HFF-Myc (cell line): ENCODE results near the gene LYZL1.
"Not testable (repeated sequence)": the region's sequence is repeated elsewhere in the genome, so short reads cannot be mapped to it uniquely, and the experiment has no call there.

Source experiments
- DNase-seq: peaks from one replicate; pipeline ENCODE4 v3.0.0-alpha.2; 2011; ENCODE audit warnings: low read depth; ENCODE audit errors: extremely low read depth
- H3K4me3 ChIP-seq: replicated peaks from 2 replicates; pipeline ENCODE4 v1.5.1; 2011; ENCODE audit warnings: low read depth, mild to moderate bottlenecking, control low read depth, low read length
- TF ChIP-seq, protein P1 (sequence below): IDR thresholded peaks from 2 replicates; pipeline ENCODE4 v1.5.1; 2012; ENCODE audit warnings: mild to moderate bottlenecking, low read depth, low read length, control low read depth; ENCODE audit errors: missing control alignments

LYZL1 gene

DNA sequence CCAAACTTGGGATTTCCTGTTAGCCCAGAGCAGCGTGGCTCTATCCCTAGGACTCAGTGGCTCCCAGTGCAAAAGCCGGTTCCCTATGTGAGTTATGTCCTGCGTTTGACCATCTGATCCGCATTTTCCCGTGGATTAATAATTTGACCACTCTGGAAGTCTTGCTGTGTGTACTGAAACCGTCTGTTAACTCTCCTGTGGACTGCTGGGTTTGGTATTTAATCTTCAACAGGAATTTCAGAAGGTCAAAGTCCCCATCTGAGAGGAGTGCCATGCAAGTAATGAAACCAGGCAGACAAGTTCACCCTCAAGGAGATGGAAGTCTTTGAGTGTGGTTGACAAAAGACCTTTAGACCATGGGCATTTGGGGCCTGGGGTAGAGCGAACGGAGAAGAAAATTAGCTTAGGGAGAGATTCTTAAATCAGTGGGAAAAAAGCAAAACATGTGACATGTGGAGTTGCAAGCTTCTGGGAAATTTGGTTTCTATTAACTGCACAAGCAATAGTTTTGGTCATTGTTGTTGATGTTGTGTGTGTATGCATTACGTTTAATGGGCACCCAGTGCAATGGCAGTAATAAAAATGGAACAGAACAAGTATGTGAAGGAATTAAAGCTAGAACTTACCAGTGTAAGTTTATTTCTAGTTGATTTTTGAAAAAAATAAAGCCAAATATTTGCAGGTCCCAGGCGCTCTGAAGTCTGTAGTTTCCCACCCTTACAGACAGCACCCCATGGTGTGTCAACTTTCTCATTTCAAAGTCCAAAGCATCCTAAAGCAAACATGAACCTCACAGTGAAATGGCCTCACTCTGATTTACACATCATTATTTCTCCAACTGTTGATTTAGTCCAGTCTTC is 38.2 kb downstream of the LYZL1 start:
- no peak for DNase-seq
- TF ChIP-seq, protein P1, sequence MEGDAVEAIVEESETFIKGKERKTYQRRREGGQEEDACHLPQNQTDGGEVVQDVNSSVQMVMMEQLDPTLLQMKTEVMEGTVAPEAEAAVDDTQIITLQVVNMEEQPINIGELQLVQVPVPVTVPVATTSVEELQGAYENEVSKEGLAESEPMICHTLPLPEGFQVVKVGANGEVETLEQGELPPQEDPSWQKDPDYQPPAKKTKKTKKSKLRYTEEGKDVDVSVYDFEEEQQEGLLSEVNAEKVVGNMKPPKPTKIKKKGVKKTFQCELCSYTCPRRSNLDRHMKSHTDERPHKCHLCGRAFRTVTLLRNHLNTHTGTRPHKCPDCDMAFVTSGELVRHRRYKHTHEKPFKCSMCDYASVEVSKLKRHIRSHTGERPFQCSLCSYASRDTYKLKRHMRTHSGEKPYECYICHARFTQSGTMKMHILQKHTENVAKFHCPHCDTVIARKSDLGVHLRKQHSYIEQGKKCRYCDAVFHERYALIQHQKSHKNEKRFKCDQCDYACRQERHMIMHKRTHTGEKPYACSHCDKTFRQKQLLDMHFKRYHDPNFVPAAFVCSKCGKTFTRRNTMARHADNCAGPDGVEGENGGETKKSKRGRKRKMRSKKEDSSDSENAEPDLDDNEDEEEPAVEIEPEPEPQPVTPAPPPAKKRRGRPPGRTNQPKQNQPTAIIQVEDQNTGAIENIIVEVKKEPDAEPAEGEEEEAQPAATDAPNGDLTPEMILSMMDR, result no peak
- no peak overlapping the region for H3K4me3 ChIP-seq

DNA sequence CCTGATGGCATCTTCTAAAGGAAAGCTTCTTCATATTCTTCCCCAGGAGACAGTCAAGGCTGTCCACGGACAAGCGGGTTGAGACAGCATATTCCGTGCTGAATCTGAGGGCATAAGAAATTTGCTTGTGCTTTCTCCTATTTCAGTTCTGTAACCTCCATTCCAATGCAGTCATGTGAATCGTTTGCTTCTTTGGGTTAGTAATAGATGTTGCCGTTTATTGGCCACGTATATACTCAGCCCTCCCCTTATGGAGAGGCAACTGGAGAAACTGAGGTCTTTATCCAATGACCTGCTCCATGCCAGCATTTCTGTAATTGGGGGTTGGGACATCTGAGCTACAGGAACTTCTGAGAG is 38.9 kb downstream of the LYZL1 start:
- H3K4me3 ChIP-seq, result no peak overlapping the region
- TF ChIP-seq, protein P1, result no peak
- DNase-seq, result no peak

DNA sequence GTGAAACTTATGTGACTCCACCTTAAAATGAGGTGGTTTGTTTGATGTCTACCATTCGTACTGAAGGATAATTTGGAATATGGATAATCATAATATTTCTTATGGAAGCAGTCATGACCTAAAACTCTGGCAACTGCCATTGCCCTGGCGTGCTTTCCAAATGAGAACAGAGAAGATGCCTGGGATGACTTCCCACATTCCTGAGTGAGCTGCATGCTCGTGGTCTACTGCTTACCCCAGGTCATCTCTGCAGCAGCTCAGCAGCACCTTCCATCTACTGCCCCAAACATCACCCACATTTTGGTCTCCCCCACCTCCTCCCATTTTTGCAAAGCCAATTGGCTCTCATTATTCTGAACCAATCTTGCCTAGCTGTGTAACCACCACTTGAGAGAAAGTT is 40.1 kb downstream of the LYZL1 start:
- H3K4me3 ChIP-seq, result no peak overlapping the region
- DNase-seq, result no peak
- TF ChIP-seq, protein P1, result no peak

DNA sequence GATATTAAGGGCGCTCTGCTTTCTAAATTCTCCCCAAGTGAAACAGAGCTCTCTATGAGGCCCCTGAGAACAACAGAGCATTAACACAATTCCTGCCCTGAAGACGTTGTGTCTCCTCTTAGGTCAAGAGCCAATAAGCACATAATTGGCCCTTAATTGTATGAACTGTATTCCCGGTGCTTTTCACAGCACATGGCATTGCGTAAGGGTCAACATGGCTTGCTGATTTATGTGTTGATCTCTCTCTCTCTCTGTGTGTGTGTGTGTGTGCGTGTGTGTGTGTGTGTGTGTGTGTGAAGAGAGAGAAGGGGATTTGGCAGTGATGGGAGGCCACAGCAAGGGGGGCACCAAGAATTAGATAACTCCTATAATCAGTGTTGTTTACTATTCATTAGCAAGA is 40.5 kb downstream of the LYZL1 start:
- DNase-seq, result no peak
- H3K4me3 ChIP-seq, result no peak overlapping the region
- TF ChIP-seq, protein P1, result no peak

DNA sequence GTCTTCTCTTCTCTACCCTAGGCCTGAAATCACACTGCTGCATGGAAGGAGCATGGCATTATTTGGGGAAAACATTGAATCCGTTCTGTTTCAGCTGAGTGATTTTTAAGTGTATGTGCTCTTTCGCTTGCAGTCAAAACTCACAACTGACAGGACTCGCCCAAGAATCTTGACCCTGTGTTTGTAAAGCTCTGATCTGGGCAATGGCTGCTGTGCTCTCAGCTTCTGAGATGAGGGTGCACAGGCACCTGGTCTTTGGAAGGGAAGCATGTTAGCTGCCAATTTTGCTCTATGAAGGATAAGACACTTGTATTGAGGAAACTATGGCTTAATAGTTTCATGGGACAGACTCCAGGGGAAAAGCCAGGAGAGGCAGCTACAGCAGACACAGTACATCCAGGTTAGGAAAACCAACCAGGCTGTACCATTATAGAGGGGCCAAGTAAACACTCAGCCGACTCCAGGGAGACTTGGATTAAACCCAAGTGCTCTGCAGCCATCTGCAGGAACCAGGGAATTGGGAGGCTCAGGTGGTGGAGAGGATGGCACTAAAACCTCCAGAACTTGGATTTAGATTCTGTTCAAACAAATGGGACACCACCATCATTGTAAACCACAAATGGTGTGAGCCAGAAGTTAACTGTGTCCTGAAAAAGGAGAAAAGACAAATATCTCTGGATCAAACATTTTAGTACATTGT is 43.3 kb downstream of the LYZL1 start:
- TF ChIP-seq, protein P1, result no peak
- no peak overlapping the region for H3K4me3 ChIP-seq
- no peak for DNase-seq

DNA sequence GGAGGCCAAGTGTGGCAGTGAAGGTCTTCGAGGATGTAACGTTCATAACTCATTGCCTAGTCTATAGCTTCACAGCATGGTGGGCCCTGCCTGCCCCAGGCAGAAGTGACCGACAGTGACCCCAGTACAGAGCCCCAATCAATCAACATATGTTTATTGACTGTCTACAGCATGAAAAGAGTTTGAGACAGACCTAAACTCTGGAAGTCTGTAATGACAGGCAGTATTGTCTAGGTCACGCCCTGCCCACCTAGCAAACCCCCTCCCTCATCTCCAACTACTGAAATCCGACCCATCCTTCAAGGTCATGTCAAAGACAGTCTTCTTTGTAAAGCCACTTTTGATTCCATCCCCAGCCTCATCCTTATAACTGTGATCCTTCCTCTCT is 43.9 kb downstream of the LYZL1 start:
- no peak for DNase-seq
- TF ChIP-seq, protein P1, result no peak
- no peak overlapping the region for H3K4me3 ChIP-seq

DNA sequence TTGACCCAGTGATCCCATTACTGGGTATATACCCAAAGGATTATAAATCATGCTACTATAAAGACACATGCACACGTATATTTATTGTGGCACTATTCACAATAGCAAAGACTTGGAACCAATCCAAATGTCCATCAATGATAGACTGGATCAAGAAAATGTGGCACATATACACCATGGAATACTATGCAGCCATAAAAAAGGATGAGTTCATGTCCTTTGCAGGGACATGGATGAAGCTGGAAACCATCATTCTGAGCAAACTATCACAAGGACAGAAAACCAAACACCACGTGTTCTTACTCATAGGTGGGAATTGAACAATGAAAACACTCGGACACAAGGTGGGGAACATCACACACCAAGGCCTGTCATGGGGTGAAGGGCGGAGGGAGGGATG is 48.7 kb downstream of the LYZL1 start:
- H3K4me3 ChIP-seq, result not testable (repeated sequence)

More for the DNA sequence above, 48.7 kb downstream of the LYZL1 start:
- DNase-seq, result not testable (repeated sequence)
